ENCODE results near the gene FRK. TPM values are rescaled to one million over a fixed set of nuclear protein-coding genes. Genes with fewer than 3 reads are reported as not detected.

FRK gene
- total RNA-seq = 1 to 10 TPM; 1.2 to 3.5 (median 2.4) TPM

- no peaks in the 10 kb centered on the region for H3K36me3 ChIP-seq
- intact Hi-C loops (cut with DNase I) = no loop called here
- H3K27ac ChIP-seq = peak within 1 kb of the TSS in 1 of 3 donors; percentile 5
- no peaks in the 10 kb centered on the region for H3K9me3 ChIP-seq
- no peak for DNase-seq
- TF ChIP-seq CTCF (IDR thresholded peaks at IDR 0.05) (peak in 2 of 6 experiments; percentile 21 to 25), POLR2A (IDR thresholded peaks at IDR 0.05) (no peak)
- peaks cover 8 to 10% of the 10 kb centered on the region in 2 donors for H3K4me1 ChIP-seq
- 60 to 80% methylated on average over 7 of the region's 7 CpGs for WGBS, 2 donors
- no peak within 1 kb of the TSS for H3K4me3 ChIP-seq (replicated peaks in 1 of 3)
- H3K27me3 ChIP-seq = no peaks in the 10 kb centered on the region
Observed at GRCh38 chr6:116060572-116061283, at the start of gene FRK. Gene FRK, minus strand, starts transcription at chr6:116060891. Its CDS starts 580 bp downstream, at chr6:116060311.

- no peak for DNase-seq
- intact Hi-C loops (cut with DNase I) = no loop called here
- TF ChIP-seq POLR2A (IDR thresholded peaks at IDR 0.05) = no peak
- TF ChIP-seq CTCF (IDR thresholded peaks at IDR 0.05) = no peak
- Histone ChIP-seq H3K27me3 (no peaks in the 10 kb centered on the region), H3K4me1 (peaks cover 0 to 8% of the 10 kb centered on the region in 2 donors), H3K4me3 (replicated peaks in 1 of 3) (no peak overlapping the region), H3K9me3 (no peaks in the 10 kb centered on the region), H3K27ac (no peak overlapping the region), H3K36me3 (peaks cover 14 to 24% of the 10 kb centered on the region in 2 donors)
- 36 to 38% methylated on average over 1 of the region's 1 CpG for WGBS, 2 donors
Observed at GRCh38 chr6:116108836-116109235, 48.1 kb upstream of the FRK start.

GRCh38 chr6:116106146-116106545 lies 45.5 kb upstream of the FRK start:
- intact Hi-C loops (cut with DNase I) = no loop called here
- Histone ChIP-seq H3K27ac (no peak overlapping the region), H3K4me1 (peaks cover 6 to 26% of the 10 kb centered on the region in 2 donors)

GRCh38 chr6:116105247-116105646 lies 44.6 kb upstream of the FRK start:
- Histone ChIP-seq H3K27me3 (no peaks in the 10 kb centered on the region), H3K27ac (no peak overlapping the region), H3K9me3 (no peaks in the 10 kb centered on the region), H3K36me3 (peaks cover 4 to 14% of the 10 kb centered on the region in 2 donors), H3K4me3 (replicated peaks in 1 of 3) (no peak overlapping the region), H3K4me1 (peaks cover 6 to 26% of the 10 kb centered on the region in 2 donors)
- no peak for DNase-seq
- intact Hi-C loops (cut with DNase I) = no loop called here
- TF ChIP-seq CTCF (IDR thresholded peaks at IDR 0.05) (no peak), POLR2A (IDR thresholded peaks at IDR 0.05) (no peak)
- 92 to 96% methylated on average over 3 of the region's 3 CpGs for WGBS, 2 donors

More at GRCh38 chr6:116106146-116106545, 45.5 kb upstream of the FRK start:
- DNase-seq = no peak
- Histone ChIP-seq H3K9me3 (no peaks in the 10 kb centered on the region), H3K4me3 (replicated peaks in 1 of 3) (no peak overlapping the region), H3K27me3 (no peaks in the 10 kb centered on the region), H3K36me3 (peaks cover 9 to 21% of the 10 kb centered on the region in 2 donors)
- 58 to 61% methylated on average over 1 of the region's 1 CpG for WGBS, 2 donors
- TF ChIP-seq POLR2A (IDR thresholded peaks at IDR 0.05) = no peak
- TF ChIP-seq CTCF (IDR thresholded peaks at IDR 0.05) = no peak

GRCh38 chr6:116104636-116105035 lies 43.9 kb upstream of the FRK start:
- DNase-seq = no peak
- intact Hi-C loops (cut with DNase I) = loop anchor here (5.0 kb wide), 1 partner anchor 92 kb away; no protein-coding TSS in a partner anchor
- TF ChIP-seq POLR2A (IDR thresholded peaks at IDR 0.05) = no peak
- TF ChIP-seq CTCF (IDR thresholded peaks at IDR 0.05) = no peak
- H3K36me3 ChIP-seq = peaks cover 0 to 10% of the 10 kb centered on the region in 2 donors
- H3K27me3 ChIP-seq = no peaks in the 10 kb centered on the region
- 100% methylated on average over 1 of the region's 1 CpG for WGBS, 2 donors
- H3K4me3 ChIP-seq (replicated peaks in 1 of 3) = no peak overlapping the region
- no peak overlapping the region for H3K27ac ChIP-seq
- peaks cover 6 to 26% of the 10 kb centered on the region in 2 donors for H3K4me1 ChIP-seq
- H3K9me3 ChIP-seq = no peaks in the 10 kb centered on the region
